NCI-H82 (cell line): ENCODE measurements around the gene SLIT3.
A peak's percentile ranks its signal among the peaks of the same experiment; 100 is the strongest.

Experiments used
- DNase-seq: peaks from one replicate; lab custom pipeline; 2025; lab: John Stamatoyannopoulos, UW

SLIT3 gene

DNA sequence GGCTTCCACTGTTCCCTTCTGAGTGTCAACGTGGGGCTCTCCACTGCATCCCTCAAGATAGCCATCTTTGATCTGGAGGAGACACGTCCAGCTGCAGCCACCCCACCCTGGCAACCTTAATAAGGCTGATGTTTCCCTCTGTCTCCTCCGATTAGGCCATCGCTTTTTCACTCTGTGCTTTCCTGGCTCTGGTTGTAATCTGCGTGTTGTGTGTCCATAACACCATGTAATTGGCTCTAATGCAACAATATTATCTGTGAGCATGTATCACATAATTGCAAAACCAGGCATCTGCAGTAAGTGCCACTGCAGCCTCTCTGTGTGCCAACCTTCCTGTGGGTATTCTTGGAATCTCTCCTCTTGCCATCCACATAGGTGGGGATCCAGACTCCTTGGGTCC lies 471.9 kb downstream of the SLIT3 start:
- no peak for DNase-seq

DNA sequence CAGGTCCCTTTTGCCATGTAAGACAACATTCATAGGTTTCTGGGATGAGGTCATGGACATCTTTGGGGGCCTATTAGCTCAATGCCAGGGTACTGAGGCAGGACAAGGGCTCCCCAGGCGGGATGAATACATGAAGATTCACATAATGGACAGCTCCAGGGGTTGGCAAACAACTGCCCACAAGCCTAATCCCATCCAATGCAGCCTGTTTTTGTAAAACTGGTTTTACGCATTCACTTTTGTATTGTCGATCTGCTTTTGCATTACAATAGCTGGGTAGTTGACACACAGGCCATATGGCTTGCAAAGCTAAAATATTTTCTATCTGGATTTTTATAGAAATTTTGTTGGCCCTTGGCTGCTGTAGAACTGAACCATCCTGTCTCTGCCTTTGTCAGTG lies 473.3 kb downstream of the SLIT3 start:
- no peak for DNase-seq

DNA sequence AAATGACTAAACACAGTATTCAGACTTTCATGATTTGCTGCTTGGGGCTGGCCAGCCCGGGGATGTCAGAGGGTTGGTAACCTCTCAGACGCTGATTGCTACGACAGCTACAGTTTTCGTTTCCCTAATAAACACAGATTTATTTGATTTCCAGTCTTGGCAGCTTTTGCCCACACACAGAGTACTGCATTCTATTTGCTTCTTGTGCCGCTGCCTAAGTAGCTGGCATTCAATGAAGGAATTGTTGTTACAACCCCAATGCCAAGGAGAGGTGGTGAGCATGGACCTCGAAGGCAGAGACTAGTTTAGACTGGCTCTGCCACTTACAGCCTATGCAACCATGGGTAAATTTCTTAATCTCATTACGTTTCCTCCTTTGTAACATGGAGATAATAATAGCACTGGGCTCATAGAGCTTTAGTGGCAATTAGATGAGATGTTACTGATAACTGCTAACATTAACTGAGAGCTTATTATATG lies 474.7 kb downstream of the SLIT3 start:
- peak; percentile 77 for DNase-seq

DNA sequence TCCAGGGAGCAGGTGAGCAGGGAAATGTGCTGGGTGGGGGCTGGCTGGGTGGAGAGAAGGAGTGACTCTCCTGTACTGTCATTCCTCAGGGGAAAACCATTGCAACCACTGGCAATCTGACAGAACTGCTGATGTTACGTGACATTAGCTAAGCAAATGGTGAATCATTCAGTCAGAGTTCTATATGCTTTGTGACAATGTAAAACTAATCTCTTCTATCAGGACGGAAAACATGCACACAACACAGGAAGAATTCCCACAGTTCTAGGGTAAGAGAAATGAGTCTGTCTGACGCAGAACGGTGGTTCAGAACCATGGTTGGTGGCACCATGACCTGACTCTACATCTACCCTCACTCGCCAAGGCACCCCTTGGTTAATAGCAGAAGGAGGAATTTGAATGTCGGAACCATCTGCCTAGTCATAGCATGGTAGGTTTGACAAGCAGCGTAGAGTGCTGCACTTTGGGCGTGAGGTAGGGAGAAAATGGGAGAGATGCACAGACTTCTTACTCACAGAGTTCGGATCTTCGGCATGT lies 478.1 kb downstream of the SLIT3 start:
- no peak for DNase-seq

DNA sequence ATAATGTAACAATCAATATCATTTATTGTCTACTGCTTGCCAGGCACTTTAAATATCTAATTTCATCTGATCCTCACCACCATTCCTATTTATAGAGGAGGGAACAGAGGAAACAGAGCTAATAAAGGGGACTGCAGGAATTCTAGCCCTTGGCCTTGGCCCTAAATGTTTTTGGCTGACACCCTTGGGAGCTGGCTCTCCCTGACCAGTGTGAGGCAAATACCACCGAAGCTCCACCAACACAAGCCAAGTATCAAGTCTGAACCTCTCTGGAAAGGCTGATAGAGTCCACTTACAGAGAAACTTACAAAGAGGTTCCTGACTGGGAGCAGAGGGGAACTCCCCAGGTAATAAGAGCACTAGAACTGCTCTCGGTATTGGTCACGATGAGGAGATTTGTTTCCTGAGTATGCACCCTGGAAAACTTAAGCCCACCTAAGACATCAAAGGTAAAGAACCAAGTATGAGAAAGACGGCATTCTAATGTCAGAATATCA lies 478.6 kb downstream of the SLIT3 start:
- no peak for DNase-seq

- peak; percentile 96 for DNase-seq
These were observed 480.1 kb downstream of the SLIT3 start for GRCh38 chr5:168820874-168821273.

DNA sequence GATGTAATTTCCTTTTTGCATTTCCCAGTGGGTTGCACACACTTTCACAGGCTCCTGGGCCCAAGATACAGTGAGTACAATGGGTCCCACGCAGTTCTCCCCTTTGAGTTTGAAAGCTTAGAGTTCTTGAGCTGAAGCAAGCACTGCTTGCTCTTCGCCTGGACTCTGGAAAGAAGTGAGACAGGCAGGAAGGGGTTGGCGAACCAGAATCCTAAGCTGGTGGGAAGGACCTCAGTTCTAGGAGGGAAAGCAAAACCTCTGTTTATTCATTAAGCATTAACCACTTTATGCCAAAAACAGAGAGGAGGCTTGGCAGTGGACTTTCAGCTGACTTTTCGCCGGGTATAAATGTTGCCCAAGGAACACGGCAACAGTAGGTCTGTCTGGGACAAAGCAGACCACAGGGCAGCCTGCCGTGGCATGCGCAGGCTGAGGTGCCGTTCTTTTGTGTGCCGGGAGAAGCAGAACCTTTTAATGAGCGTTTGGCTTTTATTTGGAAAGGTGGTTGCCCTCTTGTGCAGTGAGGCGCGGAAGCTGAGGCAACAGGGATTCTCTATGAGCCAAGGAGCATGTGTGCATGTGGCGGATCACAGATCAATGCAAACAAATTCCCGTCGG lies 481.8 kb downstream of the SLIT3 start:
- peak; percentile 61 for DNase-seq

GRCh38 chr5:168818558-168818957 lies 482.4 kb downstream of the SLIT3 start:
- DNase-seq = no peak

DNA sequence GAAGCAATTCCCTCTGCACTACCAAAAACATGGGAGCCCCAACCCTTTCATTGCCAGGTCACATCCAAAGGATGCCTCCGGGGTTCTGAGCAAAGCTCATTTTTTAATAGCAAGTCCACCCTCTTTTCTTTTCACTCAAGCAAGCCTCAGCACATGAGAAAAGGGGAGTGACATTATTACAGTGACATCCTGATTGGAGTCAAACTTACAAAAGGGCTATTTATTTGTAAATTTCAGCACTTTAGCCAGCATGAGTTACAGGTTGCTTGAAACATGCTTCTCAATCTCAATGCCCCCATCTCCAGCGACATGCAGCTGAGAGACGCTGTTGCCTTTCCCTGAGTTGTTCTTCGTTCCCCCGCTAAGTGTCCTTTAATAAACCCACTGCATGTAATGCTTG lies 483.3 kb downstream of the SLIT3 start:
- DNase-seq = no peak

DNA sequence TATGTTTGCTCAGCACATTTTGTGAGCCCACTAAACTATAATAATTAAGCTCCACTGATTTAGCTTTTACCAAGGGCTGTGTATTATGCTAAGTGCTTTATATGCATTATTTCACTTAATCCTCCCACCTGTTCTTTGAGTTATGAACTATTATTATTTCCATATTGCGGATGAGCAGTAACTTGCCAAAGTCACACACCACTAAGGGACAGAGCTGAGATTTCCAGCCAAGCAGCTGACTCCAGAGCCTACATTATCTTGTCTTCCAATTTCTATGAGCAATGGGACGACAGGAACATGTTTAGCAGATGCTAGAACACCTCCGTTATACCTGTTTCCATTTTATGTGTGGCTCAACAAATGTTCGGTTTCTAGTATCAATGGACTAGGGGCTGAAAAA lies 484.3 kb downstream of the SLIT3 start:
- no peak for DNase-seq

DNA sequence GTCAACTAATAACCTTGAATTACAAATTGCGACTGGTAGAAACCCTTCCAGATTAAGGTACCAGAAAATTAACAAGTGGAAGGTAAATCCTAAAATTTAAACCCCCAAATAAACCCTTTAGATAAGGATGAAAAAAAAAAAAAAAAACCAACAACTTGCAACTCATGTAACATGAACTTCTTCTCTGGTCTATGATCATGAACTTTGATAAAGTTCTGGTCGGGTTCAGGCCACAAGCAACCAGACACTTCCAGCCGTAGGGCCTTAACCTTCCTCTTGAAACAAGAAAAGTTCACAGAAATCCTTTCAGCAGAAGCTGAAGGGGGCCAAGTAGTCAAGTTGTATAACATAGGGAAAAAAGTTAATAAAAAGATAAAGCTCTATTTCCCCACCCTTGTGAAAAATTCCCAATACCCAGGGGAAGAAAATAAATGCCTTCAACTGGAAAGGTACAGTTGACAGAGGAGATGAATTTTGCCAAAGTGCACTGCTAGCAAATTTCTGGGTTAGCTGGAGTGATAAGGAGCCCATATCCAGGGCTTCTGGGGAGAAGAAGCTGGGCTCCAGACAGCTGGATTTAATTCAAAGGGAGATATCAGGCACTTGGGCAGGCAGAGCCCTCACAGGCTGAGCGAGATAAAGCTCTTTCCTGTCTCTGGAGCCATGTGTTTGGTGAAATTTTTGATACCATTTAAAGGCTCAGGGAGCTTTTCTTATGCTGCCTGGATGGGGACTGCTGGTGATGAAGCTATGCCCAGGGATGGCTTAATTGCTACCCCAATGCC lies 487.6 kb downstream of the SLIT3 start:
- DNase-seq = peak; percentile 4

DNA sequence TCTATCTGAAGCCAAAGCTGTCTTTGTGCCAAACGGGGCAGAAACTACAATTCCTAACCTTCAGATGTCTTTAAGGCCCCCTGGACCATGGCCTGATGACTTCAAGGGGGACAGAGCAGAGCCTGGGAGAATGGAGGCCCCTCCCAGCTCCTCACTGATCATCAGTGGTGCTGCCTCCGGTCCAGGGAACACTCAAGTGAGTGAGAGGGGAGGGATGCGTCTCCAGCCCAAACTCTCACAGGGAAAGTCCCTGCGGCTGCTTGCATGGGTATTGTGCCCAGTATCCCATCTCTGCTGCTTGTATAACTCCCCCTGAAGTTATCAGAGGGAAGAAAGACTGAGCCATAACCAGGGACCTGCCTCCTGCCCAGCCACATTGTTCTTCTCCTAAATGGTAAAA lies 490.3 kb downstream of the SLIT3 start:
- no peak for DNase-seq

- DNase-seq = no peak
These were observed 491.7 kb downstream of the SLIT3 start for GRCh38 chr5:168809218-168809617.

DNA sequence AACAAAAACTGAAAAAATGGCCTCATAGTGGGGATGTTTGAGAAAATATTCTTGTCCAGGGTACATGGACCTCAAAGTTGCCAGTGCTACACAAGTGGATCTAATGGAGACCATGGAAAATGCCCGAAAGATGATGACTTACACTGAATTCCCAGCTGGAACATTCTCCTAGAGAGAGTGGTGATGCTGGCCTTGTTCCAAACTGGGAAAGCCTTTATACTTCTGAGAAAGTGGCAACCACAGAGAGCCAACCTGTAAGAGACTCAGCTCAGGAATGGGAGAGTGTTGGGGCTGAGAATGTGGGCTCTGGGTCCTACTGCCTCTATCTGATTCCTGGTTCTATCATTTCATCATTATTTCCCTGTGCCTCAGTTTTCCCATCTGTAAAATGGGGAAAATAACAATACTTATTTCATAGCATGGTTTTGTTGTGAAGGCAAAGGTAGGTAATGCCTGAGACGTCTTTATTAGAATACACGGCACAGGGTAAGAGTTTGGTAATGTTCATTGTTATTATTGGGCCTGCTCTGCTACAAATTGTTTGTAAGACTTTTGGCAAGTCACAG lies 492.8 kb downstream of the SLIT3 start:
- no peak for DNase-seq

GRCh38 chr5:168807287-168807686 lies 493.7 kb downstream of the SLIT3 start:
- no peak for DNase-seq

GRCh38 chr5:168803541-168803940 lies 497.4 kb downstream of the SLIT3 start:
- no peak for DNase-seq

GRCh38 chr5:168802337-168802736 lies 498.6 kb downstream of the SLIT3 start:
- DNase-seq = no peak

DNA sequence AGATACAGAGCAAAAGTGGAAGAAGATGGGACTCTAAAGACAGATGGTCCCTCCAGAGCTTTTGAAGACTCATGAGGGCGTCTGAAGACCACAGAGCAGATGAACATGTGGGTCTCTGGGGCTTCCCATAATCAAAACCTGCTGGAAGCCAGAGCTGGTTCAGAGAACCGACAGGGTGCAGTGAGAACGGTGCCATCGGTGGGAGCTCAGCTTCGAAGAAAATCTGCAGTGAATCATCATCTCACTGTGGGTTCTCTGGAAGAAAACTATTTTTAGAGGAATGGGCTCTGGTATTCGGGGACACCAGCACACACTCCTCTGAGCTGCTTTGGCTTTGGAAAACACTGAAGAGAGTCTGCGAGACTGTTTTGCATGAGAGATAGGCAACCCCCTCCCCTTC lies 499.4 kb downstream of the SLIT3 start:
- DNase-seq = no peak

- DNase-seq = no peak
These were observed 500.2 kb downstream of the SLIT3 start for GRCh38 chr5:168800701-168801100.

DNA sequence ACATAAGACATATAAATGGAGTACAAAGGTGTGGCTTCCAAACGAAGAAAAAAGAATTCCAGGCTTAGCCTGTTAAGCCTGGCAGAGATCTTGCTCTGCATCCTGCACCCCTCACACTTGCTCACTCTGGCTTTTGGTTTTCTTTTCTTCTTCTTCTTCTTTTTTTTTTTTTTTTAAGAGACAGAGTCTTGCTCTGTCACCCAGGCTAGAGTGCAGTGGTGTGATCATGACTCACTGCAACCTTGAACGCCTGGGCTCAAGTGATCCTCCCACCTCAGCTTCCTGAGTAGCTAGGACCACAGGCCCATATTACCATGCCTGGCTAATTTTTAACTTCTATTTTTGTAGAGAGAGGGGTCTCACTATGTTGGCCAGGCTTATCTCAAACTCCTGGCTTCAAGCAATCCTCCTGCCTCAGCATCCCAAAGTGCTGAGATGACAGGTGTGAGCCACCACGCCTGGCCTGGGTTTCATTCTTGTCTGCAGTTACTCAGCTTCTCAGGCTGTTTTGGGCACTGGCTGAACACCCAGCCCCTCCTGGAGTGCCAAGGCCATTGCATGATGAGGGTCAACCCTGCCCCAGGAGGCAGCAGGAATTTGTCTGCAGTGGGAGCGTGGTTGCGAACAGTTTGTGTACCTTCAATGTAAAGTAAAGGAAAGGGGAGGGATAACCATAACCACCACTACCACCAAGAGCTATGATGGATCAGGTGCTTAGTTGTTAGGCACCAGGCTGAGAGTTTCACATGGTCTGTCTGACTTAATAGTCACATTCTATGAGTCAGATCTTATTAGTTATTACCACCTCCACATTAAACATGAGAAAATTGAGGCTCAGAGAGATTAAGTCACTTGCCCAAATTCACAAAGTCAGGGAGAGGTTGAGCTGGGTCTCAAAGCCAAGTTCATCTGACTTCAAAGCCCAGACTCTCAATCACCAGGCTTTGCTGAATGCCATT lies 502.6 kb downstream of the SLIT3 start:
- DNase-seq = no peak
